DMS79 (cell line): ENCODE results near the gene RGPD8.

Source experiments
- DNase-seq: peaks from one replicate; lab custom pipeline; 2025; lab: John Stamatoyannopoulos, UW

RGPD8 gene

DNA sequence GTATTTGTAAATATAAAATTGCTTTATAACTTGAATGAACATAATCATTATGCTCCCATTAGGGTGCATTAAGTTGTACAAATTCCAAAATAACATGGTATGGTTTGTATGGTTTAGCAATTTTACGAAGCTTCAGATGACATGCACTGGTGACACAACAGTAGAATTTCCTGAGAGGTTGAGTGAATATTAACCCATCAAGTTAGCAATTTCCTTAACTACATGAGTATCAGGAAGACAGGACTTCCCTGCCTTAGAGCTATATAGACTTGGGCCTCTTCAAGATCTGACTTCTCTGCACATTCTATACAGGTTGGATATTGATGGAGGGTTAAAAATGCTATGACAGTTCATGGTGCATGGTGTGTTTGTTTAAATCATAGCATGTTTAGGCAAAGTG lies 97.8 kb downstream of the RGPD8 start:
- DNase-seq = no peak

- no peak for DNase-seq
These were observed 101.2 kb downstream of the RGPD8 start for GRCh38 chr2:112332123-112332696.

DNA sequence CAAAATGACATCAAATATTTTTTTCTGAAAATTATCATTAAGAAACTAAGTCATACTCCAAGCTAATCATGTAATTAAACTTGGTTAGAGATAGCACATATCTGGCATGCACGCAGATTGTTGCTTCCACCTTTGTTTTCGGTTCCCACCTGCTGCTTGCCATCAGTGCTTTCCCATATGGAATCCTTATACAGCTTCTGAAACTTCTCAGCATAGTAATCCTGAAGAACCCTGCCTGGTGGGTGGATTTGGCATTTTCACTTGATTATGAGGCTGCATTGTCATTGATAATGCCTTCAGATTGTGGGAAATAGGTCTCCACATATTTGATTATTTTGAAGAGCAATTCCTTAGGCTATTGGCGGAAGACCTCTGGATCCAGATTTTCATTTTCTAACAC lies 110.5 kb downstream of the RGPD8 start:
- DNase-seq = no peak

- no peak for DNase-seq
These were observed 111.8 kb downstream of the RGPD8 start for GRCh38 chr2:112321375-112322320.
